GM08714 (cell line): Measurements from ENCODE around the gene IL1RAPL2.

Experiments used
- H3K4me3 ChIP-seq: fragments of 200-500 bp; sonication (Bioruptor generic); 2 replicates; pipeline ENCODE4 v1.5.1; 2014; ENCODE audit warnings: mild to moderate bottlenecking, low read length, inconsistent platforms
- ZNF274 ChIP-seq: IDR thresholded peaks from 2 replicates; pipeline ENCODE4 v1.6.1; 2012; ENCODE audit warnings: mild to moderate bottlenecking, low read depth, low read length

Gene IL1RAPL2

GRCh38 chrX:104712515-104712914 is 146.5 kb downstream of the IL1RAPL2 start:
- no peak overlapping the region for H3K4me3 ChIP-seq
- no peak for TF ChIP-seq ZNF274

GRCh38 chrX:104721854-104722253 is 155.9 kb downstream of the IL1RAPL2 start:
- TF ChIP-seq ZNF274: no peak

DNA sequence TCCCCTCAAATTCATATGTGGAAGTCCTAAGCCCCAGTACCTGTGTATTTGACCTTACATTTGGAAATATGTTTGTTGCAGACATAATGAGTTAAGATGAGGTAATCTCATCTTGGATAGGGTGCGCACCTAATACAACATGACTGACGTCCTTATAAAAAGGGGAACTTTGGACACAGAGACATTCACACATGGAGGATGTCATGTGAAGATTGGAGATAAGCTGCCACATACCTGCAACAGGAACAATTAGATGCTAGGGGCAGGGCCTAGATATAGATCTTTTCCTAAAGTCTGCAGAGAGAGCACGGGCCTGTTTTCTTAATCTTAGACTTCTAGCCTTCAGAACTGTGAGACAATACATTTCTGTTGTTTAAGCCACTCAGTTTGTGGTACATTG is 162.5 kb downstream of the IL1RAPL2 start:
- no peak overlapping the region for H3K4me3 ChIP-seq
- no peak for TF ChIP-seq ZNF274

More at GRCh38 chrX:104721854-104722253, 155.9 kb downstream of the IL1RAPL2 start:
- H3K4me3 ChIP-seq: no peak overlapping the region

DNA sequence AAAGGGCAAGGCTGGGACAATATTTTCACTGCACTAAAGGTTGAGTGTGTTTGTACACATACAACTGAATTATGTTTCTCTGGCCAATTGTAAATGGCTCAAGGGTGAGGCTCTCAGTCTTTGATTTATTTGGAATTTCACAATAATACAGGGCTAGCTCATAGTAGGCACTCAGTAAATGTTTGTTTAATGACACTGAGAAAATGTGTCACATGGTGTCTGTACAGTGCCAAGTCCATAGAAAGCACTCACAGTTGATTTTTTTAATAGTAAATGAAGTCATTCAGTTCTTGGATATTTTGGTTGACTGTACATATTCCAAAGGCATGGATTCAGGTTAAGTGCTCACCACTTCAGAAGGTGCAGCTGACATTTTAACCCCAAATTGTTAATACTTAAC is 176.4 kb downstream of the IL1RAPL2 start:
- H3K4me3 ChIP-seq: no peak overlapping the region
- no peak for TF ChIP-seq ZNF274

GRCh38 chrX:104745152-104745551 is 179.2 kb downstream of the IL1RAPL2 start:
- no peak for TF ChIP-seq ZNF274
- no peak overlapping the region for H3K4me3 ChIP-seq

DNA sequence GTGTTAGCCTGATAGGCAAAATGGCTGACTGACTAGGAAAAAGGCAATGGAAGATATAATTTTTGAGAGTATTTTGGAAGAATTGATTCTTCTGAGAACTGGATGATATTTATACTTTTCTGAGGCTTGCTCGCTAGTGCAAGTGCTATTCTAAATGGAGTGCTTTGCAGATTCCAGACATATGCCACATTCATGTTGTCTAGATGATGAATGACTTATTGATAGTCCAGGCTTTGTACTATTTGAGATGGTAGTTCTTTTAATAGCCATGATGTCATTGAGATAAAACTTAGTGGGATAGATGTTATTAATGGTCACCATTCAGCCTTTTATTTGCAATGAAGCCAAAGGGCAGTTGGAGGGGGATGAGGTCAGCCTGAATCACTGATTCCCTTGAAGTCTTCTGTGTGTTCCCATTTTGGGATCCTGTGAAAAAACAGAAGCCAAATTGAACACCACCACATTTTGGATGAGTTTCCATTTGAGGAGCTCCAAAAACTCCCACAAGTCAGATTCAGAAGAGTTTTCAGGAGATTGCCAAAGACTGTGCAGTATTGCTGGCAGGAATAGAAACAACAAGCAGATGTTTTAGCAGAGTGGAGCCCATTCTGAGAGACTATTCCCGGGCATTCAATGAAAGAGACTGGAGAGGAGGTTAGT is 184.1 kb downstream of the IL1RAPL2 start:
- TF ChIP-seq ZNF274: no peak
- H3K4me3 ChIP-seq: no peak overlapping the region

- no peak overlapping the region for H3K4me3 ChIP-seq
- TF ChIP-seq ZNF274: no peak
These were observed 196.6 kb downstream of the IL1RAPL2 start for GRCh38 chrX:104762641-104763040.

DNA sequence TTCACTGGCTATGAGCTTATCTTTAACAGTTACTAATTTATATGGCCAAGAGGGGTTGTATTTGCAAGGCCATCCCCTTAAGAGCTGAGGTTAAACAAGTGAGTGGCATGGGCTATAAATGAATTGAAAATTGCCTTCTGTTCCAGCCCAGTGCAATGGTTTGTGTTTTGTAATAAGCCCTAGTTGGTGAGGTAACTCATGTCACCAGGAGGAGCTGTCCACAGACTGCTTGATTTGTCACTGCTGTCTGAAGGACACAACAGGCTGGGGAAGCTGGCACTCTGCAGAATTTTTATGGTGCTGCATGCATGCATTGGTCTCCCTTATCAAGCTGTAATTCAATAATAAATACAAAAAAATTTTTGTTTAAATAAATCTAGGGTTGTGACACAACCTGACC is 223.8 kb downstream of the IL1RAPL2 start:
- no peak overlapping the region for H3K4me3 ChIP-seq
- TF ChIP-seq ZNF274: no peak

DNA sequence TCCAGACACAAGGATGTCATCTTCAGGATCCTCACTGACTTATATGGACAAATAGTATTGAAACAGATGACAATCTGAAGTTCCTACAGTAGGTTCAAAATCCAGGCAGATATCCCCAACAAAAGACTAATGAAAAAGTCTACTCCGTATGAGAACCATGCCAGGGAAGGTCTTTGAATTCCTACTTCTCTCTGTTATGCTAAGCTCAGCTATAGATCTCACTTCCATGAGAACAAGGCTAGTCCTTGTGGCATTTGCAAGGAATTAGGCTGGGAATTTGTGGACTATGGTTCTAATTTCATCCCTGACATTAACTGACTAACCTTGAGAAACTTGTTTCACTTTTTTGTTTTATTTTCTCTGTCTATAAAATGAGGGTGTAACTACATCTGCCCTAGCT is 229.8 kb downstream of the IL1RAPL2 start:
- TF ChIP-seq ZNF274: no peak
- H3K4me3 ChIP-seq: no peak overlapping the region

DNA sequence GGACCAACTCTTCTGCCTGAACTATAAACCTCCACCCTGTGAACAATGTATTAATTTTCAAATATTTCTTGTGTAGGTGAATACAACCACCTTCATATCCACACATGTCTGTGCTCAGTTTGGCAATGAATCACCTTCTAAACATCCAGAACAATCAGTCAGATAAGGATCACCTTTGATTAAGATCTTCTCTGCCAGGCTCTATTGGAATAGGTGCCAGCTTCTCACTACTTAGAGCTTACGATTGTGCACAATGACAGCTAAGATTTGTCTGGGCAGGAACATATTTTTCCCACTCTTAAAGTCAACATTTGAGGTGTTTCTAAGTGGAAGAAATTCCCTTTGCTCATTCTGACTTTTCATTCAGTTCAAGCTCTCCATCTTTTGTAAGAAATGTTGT is 237.2 kb downstream of the IL1RAPL2 start:
- TF ChIP-seq ZNF274: no peak
- H3K4me3 ChIP-seq: no peak overlapping the region

DNA sequence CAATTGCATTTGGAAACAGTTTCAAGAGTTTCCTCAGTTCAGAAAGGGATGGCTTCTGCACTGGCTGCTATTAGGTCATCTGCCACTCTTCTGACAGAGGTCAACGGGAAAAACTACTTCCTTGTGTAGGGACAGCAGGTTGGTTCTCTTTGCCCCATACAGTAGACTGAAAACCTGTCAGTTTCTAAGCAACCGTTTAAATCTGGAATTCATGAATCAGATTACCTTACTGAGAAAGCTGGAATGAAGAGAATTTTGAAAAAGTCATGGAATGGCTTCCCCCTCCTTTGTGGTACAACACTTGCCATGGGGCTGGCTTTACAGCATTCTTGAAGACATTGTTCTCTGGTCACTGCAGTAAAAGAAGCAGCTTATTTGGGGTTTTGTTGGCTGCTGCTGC is 240.3 kb downstream of the IL1RAPL2 start:
- H3K4me3 ChIP-seq: no peak overlapping the region
- TF ChIP-seq ZNF274: no peak

DNA sequence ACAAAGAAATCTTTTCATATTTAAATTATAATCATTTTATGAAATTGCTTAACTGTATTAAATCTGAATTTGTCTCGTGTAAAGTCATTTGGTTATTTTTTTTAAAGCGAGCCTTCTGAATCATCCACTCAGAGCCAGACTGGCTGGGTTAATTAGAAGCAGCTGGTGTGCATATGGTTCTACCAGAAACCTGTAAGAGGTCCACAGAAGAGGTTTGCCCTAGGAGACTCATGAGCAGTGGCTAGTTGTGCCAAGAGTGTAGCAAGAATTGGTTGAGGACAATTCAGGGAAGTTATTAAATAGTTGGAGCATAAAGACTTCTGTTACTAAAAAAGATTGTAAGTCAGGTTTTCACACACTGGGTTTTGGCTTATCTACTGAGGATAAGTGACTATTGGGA is 267.4 kb downstream of the IL1RAPL2 start:
- TF ChIP-seq ZNF274: no peak

DNA sequence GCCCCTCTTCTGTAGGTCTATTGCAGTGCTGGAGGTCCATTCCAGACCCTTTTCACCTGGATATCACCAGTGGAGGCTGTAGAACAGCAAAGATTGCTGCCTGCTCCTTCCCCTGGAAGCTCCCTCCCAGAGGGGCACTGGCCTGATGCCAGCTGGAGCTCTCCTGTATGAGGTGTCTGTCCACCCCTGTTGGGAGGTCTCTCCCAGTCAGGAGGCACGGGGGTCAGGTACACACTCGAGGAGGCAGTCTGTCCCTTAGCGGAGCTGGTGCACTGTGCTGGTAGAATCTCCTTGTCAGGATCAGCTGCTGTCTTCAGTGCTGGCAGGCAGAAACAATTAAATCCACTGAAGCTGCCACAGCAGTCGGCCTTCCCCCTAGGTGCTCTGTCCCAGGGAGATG is 276.6 kb downstream of the IL1RAPL2 start:
- H3K4me3 ChIP-seq: no peak overlapping the region
- no peak for TF ChIP-seq ZNF274

More for the DNA sequence above, 267.4 kb downstream of the IL1RAPL2 start:
- H3K4me3 ChIP-seq: no peak overlapping the region

GRCh38 chrX:104852241-104852640 is 286.2 kb downstream of the IL1RAPL2 start:
- TF ChIP-seq ZNF274: no peak
- no peak overlapping the region for H3K4me3 ChIP-seq

- TF ChIP-seq ZNF274: no peak
- H3K4me3 ChIP-seq: no peak overlapping the region
These were observed 288.2 kb downstream of the IL1RAPL2 start for GRCh38 chrX:104854188-104854587.

DNA sequence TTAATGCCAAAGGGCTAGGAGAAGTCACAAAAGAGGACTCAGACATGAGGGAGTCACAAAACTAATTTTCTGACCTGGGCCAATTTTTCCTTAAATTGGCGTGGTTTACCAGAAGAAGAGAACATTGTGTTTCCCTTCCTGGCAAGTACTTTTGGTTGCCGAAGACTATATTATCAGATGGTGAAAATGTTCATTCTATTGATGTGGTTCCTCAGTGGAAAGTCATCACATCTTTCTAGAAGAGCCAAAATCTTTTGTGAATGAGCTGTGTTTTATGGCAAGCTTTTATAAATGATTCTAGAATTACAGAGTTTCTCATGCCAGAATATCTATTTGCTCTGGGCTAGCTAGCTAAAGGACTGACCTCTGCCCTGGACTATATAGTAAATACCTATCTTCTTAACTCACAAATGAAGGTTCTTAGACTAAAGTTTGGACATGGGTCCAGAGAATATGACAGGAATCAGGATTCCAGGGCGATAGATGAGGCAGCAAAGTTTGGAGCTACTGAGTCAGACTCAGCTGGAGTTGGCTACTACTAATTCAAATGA is 288.9 kb downstream of the IL1RAPL2 start:
- TF ChIP-seq ZNF274: no peak
- no peak overlapping the region for H3K4me3 ChIP-seq
